HG02981 (cell line): ENCODE data around the gene TMEM150A.
"Not testable (repeated sequence)": the region's sequence is repeated elsewhere in the genome, so short reads cannot be mapped to it uniquely, and the experiment has no call there.

Source experiments
- ATAC-seq: cut with Tn5 transposase; IDR thresholded peaks from one replicate; pipeline ENCODE4 v1.9.1; 2021; ENCODE audit warnings: mild to moderate bottlenecking, moderate library complexity; ENCODE audit not compliant: unreplicated experiment

The TMEM150A gene

GRCh38 chr2:85594715-85595300 is 7.7 kb downstream of the TMEM150A start:
- ATAC-seq: no peak

GRCh38 chr2:85593023-85593422 is 9.5 kb downstream of the TMEM150A start:
- no peak for ATAC-seq

GRCh38 chr2:85592299-85592698 is 10.2 kb downstream of the TMEM150A start:
- ATAC-seq: not testable (repeated sequence)

GRCh38 chr2:85591563-85591962 is 10.9 kb downstream of the TMEM150A start:
- ATAC-seq: no peak

DNA sequence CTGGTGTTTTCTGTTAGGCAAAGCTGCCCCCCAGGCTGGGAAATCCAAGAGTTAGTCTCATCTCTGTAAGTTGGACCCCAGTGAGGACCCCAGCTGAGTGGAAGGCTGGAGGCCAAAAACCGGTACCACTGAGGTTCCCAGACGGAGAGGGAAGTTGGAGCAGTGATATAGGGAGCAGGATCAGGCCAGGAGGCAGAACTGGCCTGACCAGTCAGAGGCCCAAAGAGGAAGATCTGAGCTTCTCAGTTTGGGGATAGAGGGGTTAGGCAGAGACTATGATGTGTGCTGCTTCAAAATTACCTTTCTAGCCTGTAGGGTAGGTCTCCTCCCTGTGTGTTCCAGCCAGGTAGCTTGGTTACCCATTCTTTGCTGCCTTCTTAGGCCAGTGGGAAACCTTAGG is 11.5 kb downstream of the TMEM150A start:
- ATAC-seq: no peak

- no peak for ATAC-seq
Measured at GRCh38 chr2:85589982-85590791, 12.3 kb downstream of the TMEM150A start.

- no peak for ATAC-seq
Measured at GRCh38 chr2:85589181-85589580, 13.3 kb downstream of the TMEM150A start.

DNA sequence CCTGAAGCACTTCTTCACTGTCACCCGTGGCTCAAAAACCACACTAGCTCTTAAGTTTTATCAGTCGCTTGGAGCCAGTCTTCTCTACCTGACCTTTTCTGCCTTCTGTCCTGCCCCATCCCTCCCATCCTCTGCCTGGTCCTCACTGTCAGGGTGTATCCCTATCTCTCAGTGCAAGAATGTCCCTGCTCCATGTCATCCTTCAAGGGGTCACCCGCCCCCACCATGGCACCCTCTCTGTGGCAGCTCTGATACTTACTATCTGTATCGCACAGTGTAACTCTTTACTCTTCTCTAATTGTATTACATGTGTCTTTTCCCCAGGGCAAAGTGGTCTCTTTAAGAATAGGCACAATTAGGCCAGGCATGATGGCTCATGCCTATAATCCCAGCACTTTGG is 13.9 kb downstream of the TMEM150A start:
- no peak for ATAC-seq

- ATAC-seq: no peak
Measured at GRCh38 chr2:85588236-85588635, 14.3 kb downstream of the TMEM150A start.

DNA sequence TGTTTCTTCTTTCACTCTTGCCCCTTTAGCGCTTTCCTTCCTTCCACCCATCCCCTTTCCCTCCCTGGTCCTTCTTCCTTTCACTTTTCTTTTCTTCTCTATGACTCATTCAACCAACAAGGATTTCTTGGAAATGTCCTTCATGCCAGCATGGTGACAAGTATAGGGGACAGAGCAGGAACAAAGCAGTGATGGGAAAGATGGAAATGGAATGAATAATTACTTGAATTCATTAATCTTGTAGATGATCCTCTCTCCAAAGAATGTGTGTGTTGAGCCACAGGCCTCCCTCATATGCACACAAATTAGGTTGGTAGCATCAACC is 16.8 kb downstream of the TMEM150A start:
- no peak for ATAC-seq

DNA sequence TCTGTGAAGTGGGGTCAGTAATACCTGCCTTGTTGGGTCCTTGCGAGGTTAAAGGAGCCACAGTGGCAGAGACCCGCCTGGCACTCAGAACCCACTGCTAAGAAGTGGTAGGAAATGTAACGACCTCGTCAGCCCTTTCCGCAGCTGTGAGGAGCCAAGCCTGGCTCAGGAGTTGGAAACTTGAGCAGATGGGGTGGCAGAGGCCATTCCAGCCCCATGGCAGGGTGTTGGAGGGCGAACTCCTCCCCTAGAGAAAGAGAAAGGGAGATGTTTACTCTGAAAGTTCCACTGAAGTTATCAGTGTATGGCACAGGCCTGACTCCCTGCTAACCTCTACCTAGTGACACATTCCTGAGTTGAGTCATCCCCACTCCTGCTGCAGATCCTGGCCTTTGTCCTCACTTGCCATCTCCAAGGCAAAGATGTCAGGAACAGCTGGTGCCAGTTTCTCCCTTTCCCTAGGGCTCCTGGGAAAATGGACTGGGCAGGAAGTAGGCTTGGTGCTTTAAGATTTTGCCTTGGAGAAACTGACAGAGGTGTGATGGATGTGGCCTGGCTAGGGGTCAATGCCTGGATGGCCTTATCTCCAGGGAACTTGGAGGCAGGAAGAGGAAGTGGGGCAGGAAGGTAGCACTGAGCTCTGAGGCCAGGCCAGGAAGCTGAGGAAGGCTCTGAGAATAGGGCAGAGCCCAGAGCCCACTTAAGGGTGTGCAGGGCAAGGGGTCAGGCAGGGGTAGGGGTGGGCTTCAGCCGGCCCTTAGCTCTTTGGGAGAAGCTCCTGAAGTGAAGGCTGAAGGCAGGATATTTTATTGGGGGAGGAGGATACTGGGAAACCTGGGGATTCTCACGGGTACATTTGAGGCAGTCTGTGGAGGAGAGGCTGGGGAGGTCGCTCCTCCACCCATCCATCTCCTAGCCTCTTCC is 17.4 kb downstream of the TMEM150A start:
- peak; percentile 46 for ATAC-seq

- ATAC-seq: peak; percentile 29
Measured at GRCh38 chr2:85584354-85584856, 18.1 kb downstream of the TMEM150A start, which contains the start of gene VAMP5. TSS of gene VAMP5 (plus strand) at chr2:85584431. CDS start at chr2:85584491, 60 bp downstream.

DNA sequence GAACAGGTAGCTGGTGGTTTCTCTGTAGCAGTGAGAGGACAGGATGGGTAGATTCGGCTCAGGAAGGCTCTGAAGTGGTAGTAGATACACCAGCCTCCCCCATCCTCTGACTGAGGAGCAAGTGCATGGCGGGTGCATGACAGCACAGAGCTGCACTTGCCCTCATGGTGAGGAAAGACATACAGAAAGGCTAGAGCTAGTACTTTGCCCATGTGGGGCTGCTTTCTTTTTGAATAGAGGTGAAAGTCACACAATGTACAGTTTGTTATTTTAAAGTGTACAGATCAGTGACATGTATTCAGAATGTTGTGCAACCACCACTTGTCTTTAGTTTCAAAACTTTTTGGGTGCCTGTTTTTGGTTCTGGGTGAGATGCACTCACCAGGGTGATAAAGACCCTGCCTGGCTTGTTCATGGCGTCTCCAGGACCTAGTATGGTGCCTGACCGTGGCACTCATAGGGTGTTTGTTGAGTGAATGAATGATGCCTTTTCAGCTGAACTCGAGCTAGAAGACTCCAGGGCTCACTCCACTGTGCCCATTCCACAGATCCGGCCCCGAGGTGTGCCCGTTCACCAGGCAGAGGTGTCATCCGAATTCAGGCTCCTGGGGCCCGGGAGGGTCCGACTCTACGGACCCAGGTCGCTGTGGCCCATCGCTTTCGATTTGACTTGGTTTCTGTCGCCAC is 18.7 kb downstream of the TMEM150A start:
- peak; percentile 40 for ATAC-seq

DNA sequence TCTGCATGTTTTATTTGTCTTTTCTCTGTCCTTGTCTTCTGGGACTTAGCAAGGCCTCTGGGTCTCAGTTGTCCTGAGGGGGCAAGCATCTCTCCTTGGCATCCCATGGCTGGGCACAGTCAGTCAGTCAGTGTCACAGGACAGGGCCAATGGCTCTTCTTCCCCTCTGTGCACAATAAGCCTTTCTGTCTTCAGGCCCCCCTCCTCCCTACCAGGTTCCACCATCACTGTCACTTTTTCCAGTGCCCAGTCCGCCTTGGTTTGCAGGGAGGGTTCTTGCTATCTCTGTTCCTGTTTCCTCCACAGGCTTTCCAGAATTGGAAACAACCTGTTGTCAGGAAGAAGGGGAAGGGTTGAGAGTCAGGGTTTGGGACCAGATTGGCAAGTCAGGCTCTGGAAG is 20.0 kb downstream of the TMEM150A start:
- no peak for ATAC-seq

- ATAC-seq: no peak
Measured at GRCh38 chr2:85580206-85580605, 22.3 kb downstream of the TMEM150A start.

DNA sequence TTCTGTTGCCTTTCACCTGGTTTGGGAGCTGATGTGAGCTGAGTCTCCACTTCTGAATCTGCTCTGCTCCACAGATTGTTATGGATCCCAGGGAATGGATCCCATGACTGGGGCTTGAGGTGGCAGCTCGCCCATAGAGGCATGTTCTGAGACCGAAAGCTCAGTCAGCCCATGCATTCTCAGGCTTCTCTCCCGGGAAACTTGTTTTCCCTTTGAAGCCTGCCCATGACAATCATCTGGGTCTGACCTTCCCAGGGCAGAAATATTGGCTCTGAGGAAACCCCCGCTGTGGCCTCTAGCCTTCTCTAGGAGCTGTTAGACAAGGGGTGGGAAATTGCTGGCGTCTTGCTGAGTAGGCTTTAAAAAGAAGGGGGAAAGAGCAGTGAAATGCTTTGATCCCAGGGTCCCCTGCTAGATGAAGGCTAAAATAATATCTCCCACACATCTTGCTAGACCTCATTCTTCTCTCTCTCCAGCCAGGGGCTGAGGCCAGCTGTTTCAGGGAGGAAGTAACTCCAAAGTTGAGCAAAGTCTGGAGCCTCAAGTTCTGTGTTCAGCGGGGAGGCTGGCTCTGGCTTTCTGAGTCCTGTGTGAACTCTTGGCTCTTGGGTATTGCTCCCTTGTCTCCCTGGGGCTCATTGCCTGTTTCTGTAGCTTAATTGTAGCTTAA is 23.1 kb downstream of the TMEM150A start:
- no peak for ATAC-seq

GRCh38 chr2:85578243-85579180 is 24.0 kb downstream of the TMEM150A start:
- ATAC-seq: peak; percentile 55

GRCh38 chr2:85577386-85578242 is 24.9 kb downstream of the TMEM150A start, which contains the start of gene VAMP8:
TSS of gene VAMP8 (plus strand) at chr2:85577586. CDS start at chr2:85577647, 61 bp downstream.
- ATAC-seq: peak; percentile 54
